Kidney epithelial cell (primary cell): ENCODE data around the gene CALD1. TPM values are rescaled to one million over a fixed set of nuclear protein-coding genes. Genes with fewer than 3 reads are reported as not detected.

Experiments used
- DNase-seq: peaks from one replicate; pipeline ENCODE4 v3.0.0-alpha.2; 2010; ENCODE audit warnings: low read depth
- H3K27me3 ChIP-seq: 2 replicates; pipeline ENCODE4 v1.6.0; 2011; ENCODE audit warnings: low read length; ENCODE audit not compliant: control insufficient read depth, insufficient read depth
- H3K36me3 ChIP-seq: 2 replicates; pipeline ENCODE4 v1.5.1; 2011; ENCODE audit warnings: low read length; ENCODE audit not compliant: control insufficient read depth, insufficient read depth
- H3K4me3 ChIP-seq: 2 replicates; pipeline ENCODE4 v1.5.1; 2011; ENCODE audit warnings: low read depth, mild to moderate bottlenecking, control low read depth, low read length
- CTCF ChIP-seq: IDR thresholded peaks from 2 replicates; pipeline ENCODE4 v1.5.1; 2011; ENCODE audit warnings: mild to moderate bottlenecking, moderate library complexity, low read length, control low read depth, inconsistent platforms; ENCODE audit not compliant: insufficient read depth, poor library complexity, severe bottlenecking
- total RNA-seq: library from RNA; depleted of rRNA; stranded (reverse); fragments of >200 nt; gene quantifications from 2 replicates; pipeline ENCODE4 v1.2.3, GENCODE V29; 2015

CALD1 gene
- total RNA-seq, 1 donor from 2014 or later, result 255 TPM

- Histone ChIP-seq H3K27me3 (no peaks in the 10 kb centered on the region), H3K4me3 (no peak overlapping the region), H3K36me3 (peaks cover 3% of the 10 kb centered on the region)
- TF ChIP-seq CTCF, result no peak
- no peak for DNase-seq
These were observed 217.9 kb downstream of the CALD1 start for GRCh38 chr7:134997214-134997885.

GRCh38 chr7:134999136-134999535 is 219.7 kb downstream of the CALD1 start:
- no peaks in the 10 kb centered on the region for H3K27me3 ChIP-seq
- no peaks in the 10 kb centered on the region for H3K36me3 ChIP-seq
- no peak for TF ChIP-seq CTCF
- H3K4me3 ChIP-seq, result no peak overlapping the region
- DNase-seq, result no peak

- no peak overlapping the region for H3K4me3 ChIP-seq
- no peak for TF ChIP-seq CTCF
- no peaks in the 10 kb centered on the region for H3K36me3 ChIP-seq
- DNase-seq, result no peak
- no peaks in the 10 kb centered on the region for H3K27me3 ChIP-seq
These were observed 222.1 kb downstream of the CALD1 start for GRCh38 chr7:135001390-135002165.

- no peaks in the 10 kb centered on the region for H3K27me3 ChIP-seq
- DNase-seq, result no peak
- TF ChIP-seq CTCF, result no peak
- no peak overlapping the region for H3K4me3 ChIP-seq
- H3K36me3 ChIP-seq, result no peaks in the 10 kb centered on the region
These were observed 232.8 kb downstream of the CALD1 start for GRCh38 chr7:135012229-135012628.

Other genes starting within 250 kb of the CALD1 start
- gene AKR1B15, start 230.5 kb upstream of the CALD1 start, total RNA-seq, result 0.27 TPM in 1 of 2 replicates, not detected in the other
- gene BPGM, start 132.8 kb upstream of the CALD1 start, total RNA-seq, result 29.2 and 30.7 TPM in 2 replicates
- gene AGBL3, start 206.9 kb downstream of the CALD1 start, total RNA-seq, result 1.0 and 1.6 TPM in 2 replicates